Naive thymus-derived CD4-positive, alpha-beta T cell (primary cell): Measurements from ENCODE around the gene EED. TPM values are rescaled to one million over a fixed set of nuclear protein-coding genes. Genes with fewer than 3 reads are reported as not detected.

ENCODE experiments used
- ATAC-seq: fragments of 150-1000 bp; cut with Tn5 transposase; 2 replicates; pipeline ENCODE4 v1.10.0; 2021; ENCODE audit warnings: mild to moderate bottlenecking, moderate library complexity
- CTCF ChIA-PET: fragments of 350-600 bp; sonication (Branson Sonifier 250); formaldehyde crosslinking; loops from one replicate; lab custom pipeline; 2021; ENCODE audit warnings: antibody characterized with exemption; lab: Charles Lee
- POLR2A ChIA-PET: fragments of 350-600 bp; sonication (Branson Sonifier 250); formaldehyde crosslinking; loops from one replicate; lab custom pipeline; 2021; ENCODE audit warnings: antibody characterized with exemption, inconsistent platforms; lab: Charles Lee
- DNase-seq, 9 donors: peaks; one replicate each; pipeline versions ENCODE4 v3.0.0 to v3.0.0-alpha.2; 2020 to 2022; ENCODE audit warnings: mixed read lengths in 1 of 9
- H3K27ac ChIP-seq: one replicate; pipeline ENCODE4 v1.7.0; 2013; ENCODE audit warnings: mild to moderate bottlenecking, low read depth, low read length, moderate library complexity
- H3K27me3 ChIP-seq, 2 donors: one replicate each; pipeline ENCODE4 v1.7.0; 2013; ENCODE audit warnings: low read length in 2 of 2, mild to moderate bottlenecking in 2 of 2, moderate library complexity in 2 of 2; ENCODE audit not compliant: control insufficient read depth in 2 of 2, insufficient read depth in 2 of 2
- H3K36me3 ChIP-seq, 3 experiments: 1 replicate in 2 of 3; 2 replicates in 1 of 3; pipeline ENCODE4 v1.7.0; 2013; ENCODE audit warnings: low read length in 3 of 3, mild to moderate bottlenecking in 3 of 3, moderate library complexity in 1 of 3; ENCODE audit not compliant: insufficient read depth in 3 of 3, control insufficient read depth in 2 of 3
- H3K4me1 ChIP-seq, 2 donors: one replicate each; pipeline ENCODE4 v1.7.0; 2013; ENCODE audit warnings: low read length in 2 of 2, mild to moderate bottlenecking in 2 of 2, moderate library complexity in 1 of 2; ENCODE audit not compliant: control insufficient read depth in 2 of 2, insufficient read depth in 2 of 2
- H3K4me3 ChIP-seq: 2 replicates; pipeline ENCODE4 v1.7.0; 2013; ENCODE audit warnings: mild to moderate bottlenecking, low read length
- H3K9me3 ChIP-seq, 3 experiments: 1 replicate in 2 of 3; 2 replicates in 1 of 3; pipeline ENCODE4 v1.7.0; 2013; ENCODE audit warnings: low read length in 3 of 3; ENCODE audit not compliant: control insufficient read depth in 2 of 3
- H3K27ac Mint-ChIP-seq, 9 donors: one replicate each; pipeline ENCODE4 v1.8.0; 2020 to 2022; ENCODE audit warnings: mixed read lengths in 9 of 9, mild to moderate bottlenecking in 8 of 9, moderate library complexity in 5 of 9, inconsistent platforms in 2 of 9
- H3K27me3 Mint-ChIP-seq, 5 donors: one replicate each; pipeline ENCODE4 v1.8.0; 2021 to 2022; ENCODE audit warnings: mixed read lengths in 5 of 5, mild to moderate bottlenecking in 1 of 5
- H3K36me3 Mint-ChIP-seq, 5 donors: one replicate each; pipeline ENCODE4 v1.8.0; 2020 to 2022; ENCODE audit warnings: mixed read lengths in 5 of 5, mild to moderate bottlenecking in 3 of 5, inconsistent platforms in 1 of 5
- H3K4me1 Mint-ChIP-seq, 7 donors: one replicate each; pipeline ENCODE4 v1.8.0; 2020 to 2022; ENCODE audit warnings: mixed read lengths in 7 of 7, mild to moderate bottlenecking in 3 of 7, inconsistent platforms in 1 of 7
- H3K4me3 Mint-ChIP-seq, 10 donors: one replicate each; pipeline ENCODE4 v1.8.0; 2020 to 2022; ENCODE audit warnings: mild to moderate bottlenecking in 10 of 10, mixed read lengths in 10 of 10, moderate library complexity in 6 of 10, inconsistent platforms in 2 of 10
- H3K9me3 Mint-ChIP-seq, 11 donors: one replicate each; pipeline ENCODE4 v1.8.0; 2020 to 2022; ENCODE audit warnings: mixed read lengths in 11 of 11, mild to moderate bottlenecking in 4 of 11, inconsistent platforms in 1 of 11, moderate library complexity in 1 of 11
- intact Hi-C, 2 donors: fragments of 100-400 bp; cut with micrococcal nuclease; formaldehyde crosslinking; loops; one replicate each; pipeline ENCODE4 v1.15.1; 2023
- polyA plus RNA-seq, 2 donors: library from polyadenylated mRNA; unstranded; fragments of 300-500 nt; fragmentation: Illumina TruSeq; gene quantifications; one replicate each; pipeline ENCODE4 v1.2.3, GENCODE V29; 2021
- total RNA-seq, 6 experiments: library from RNA in 5 of 6; stranded (reverse) in 5 of 6; gene quantifications; 1 replicate in 5 of 6; 2 replicates in 1 of 6; pipeline ENCODE4 v1.2.3 and lab custom pipeline; 2021 to 2026

EED gene
- total and polyA plus RNA-seq, 7 experiments from 2014 or later = 15.3 to 62.4 (median 23.4) TPM

GRCh38 chr11:86206337-86206695, 38.2 kb upstream of the EED start:
- Histone ChIP-seq H3K4me1 (peaks cover 4 to 11% of the 10 kb centered on the region in 2 donors), H3K9me3 (no peaks in the 10 kb centered on the region), H3K27ac (no peak overlapping the region), H3K27me3 (no peaks in the 10 kb centered on the region), H3K36me3 (no peaks in the 10 kb centered on the region), H3K4me3 (no peak overlapping the region)
- CTCF ChIA-PET = no interaction called here
- Mint-ChIP-seq H3K27ac (no peak overlapping the region), H3K9me3 (peaks cover 0 to 4% (median 0%) of the 10 kb centered on the region in 11 donors), H3K4me1 (peaks cover 0 to 5% (median 0%) of the 10 kb centered on the region in 7 donors), H3K36me3 (peaks cover 0 to 3% (median 0%) of the 10 kb centered on the region in 5 donors), H3K4me3 (no peak overlapping the region), H3K27me3 (no peaks in the 10 kb centered on the region)
- POLR2A ChIA-PET = interaction anchor here (0.7 kb wide), 1 partner anchor 91 kb away, joined by 3 read pairs; no protein-coding TSS in a partner anchor
- intact Hi-C loops = no loop called here
- no peak for ATAC-seq
- DNase-seq = no peak

DNA sequence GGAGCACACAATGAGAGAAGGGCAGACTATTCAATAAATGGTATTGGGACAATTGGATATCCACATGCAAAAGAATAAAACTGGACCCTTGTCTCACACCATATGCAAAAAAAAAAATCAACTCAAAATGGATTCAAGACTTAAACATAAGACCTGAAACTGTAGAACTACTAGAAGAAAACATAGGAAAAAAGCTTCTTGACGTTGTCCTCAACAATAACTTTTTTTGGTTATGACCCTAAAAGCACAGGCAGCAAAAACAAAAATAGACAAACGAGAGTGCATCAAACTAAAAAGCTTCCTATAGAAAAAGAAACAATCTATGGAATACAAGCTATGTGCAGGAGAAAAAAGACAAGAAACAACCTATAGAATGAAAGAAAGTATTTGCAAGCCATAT, 37.1 kb upstream of the EED start:
- peaks cover 0 to 5% (median 0%) of the 10 kb centered on the region in 7 donors for H3K4me1 Mint-ChIP-seq
- Histone ChIP-seq H3K27me3 (no peaks in the 10 kb centered on the region), H3K27ac (no peak overlapping the region), H3K36me3 (no peaks in the 10 kb centered on the region), H3K4me3 (no peak overlapping the region), H3K4me1 (peaks cover 4 to 6% of the 10 kb centered on the region in 2 donors), H3K9me3 (no peaks in the 10 kb centered on the region)
- POLR2A ChIA-PET = interaction anchor here (0.7 kb wide), 2 partner anchors 122 to 129 kb away, joined by 3 to 5 read pairs; no protein-coding TSS in a partner anchor
- no peak overlapping the region for H3K4me3 Mint-ChIP-seq
- peaks cover 0 to 4% (median 0%) of the 10 kb centered on the region in 11 donors for H3K9me3 Mint-ChIP-seq
- DNase-seq = no peak
- intact Hi-C loops = no loop called here
- no peak for ATAC-seq
- no peak overlapping the region for H3K27ac Mint-ChIP-seq
- H3K27me3 Mint-ChIP-seq = no peaks in the 10 kb centered on the region
- peaks cover 0 to 3% (median 0%) of the 10 kb centered on the region in 5 donors for H3K36me3 Mint-ChIP-seq
- CTCF ChIA-PET = interaction anchor here (0.6 kb wide), 1 partner anchor 455 kb away, joined by 3 read pairs; no protein-coding TSS in a partner anchor

GRCh38 chr11:86208572-86208971, 36.0 kb upstream of the EED start:
- ChIA-PET CTCF (interaction anchor here (1.2 kb wide), 1 partner anchor 15 kb away, joined by 3 read pairs; no protein-coding TSS in a partner anchor), POLR2A (no interaction called here)
- H3K9me3 Mint-ChIP-seq = peaks cover 0 to 4% (median 0%) of the 10 kb centered on the region in 11 donors
- no peak overlapping the region for H3K27ac ChIP-seq
- no peak overlapping the region for H3K27ac Mint-ChIP-seq
- no peaks in the 10 kb centered on the region for H3K4me1 ChIP-seq
- H3K4me1 Mint-ChIP-seq = peaks cover 0 to 11% (median 0%) of the 10 kb centered on the region in 7 donors
- no peak overlapping the region for H3K4me3 Mint-ChIP-seq
- H3K27me3 ChIP-seq = no peaks in the 10 kb centered on the region
- ATAC-seq (no peak), DNase-seq (no peak)
- peaks cover 0 to 7% (median 0%) of the 10 kb centered on the region in 5 donors for H3K36me3 Mint-ChIP-seq
- no peaks in the 10 kb centered on the region for H3K27me3 Mint-ChIP-seq
- H3K4me3 ChIP-seq = no peak overlapping the region
- H3K36me3 ChIP-seq = no peaks in the 10 kb centered on the region
- no peaks in the 10 kb centered on the region for H3K9me3 ChIP-seq
- intact Hi-C loops = no loop called here

DNA sequence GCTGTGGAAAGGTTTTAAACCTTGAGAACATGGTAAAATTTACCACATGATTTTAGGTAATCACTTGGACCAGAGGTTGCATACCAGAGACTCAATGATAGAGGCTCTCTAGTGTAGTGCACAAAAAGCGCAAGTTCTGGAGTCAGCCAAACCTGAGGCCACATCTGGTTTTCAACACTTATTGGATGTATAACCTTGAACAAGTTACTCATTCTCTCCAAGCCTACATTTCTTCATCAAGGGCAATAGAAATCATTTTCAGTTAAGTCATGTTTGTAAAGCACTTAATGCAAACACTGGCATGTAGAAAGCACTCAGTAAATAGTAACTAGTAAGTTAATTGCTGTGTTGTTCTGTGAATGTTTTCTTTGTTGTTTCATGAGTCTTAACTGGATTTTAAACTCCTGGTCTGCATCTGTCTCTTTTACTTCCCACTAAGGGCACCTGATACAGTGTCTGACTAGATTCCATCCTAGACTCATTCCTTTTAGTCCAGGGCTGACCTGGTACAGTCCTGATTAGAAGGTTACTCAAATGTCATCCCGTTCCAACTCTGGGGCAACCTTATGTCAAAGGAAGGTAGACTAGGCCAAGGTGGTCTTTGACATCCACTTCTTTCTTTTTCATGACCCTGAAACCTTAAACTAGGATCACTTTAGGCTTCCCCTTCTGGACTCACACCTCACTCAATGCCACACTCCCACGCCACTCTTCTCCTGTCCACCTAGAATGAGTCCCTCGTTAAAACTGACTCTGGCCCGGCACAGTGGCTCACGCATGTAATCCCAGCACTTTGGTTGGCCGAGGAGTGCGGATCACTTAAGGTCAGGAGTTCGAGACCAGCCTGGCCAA, 34.5 kb upstream of the EED start:
- no peaks in the 10 kb centered on the region for H3K36me3 ChIP-seq
- peaks cover 0 to 12% (median 0%) of the 10 kb centered on the region in 5 donors for H3K36me3 Mint-ChIP-seq
- intact Hi-C loops = no loop called here
- no peaks in the 10 kb centered on the region for H3K27me3 Mint-ChIP-seq
- no peaks in the 10 kb centered on the region for H3K4me1 ChIP-seq
- no peak overlapping the region for H3K27ac Mint-ChIP-seq
- H3K4me3 Mint-ChIP-seq = no peak overlapping the region
- POLR2A ChIA-PET = no interaction called here
- CTCF ChIA-PET = interaction anchor here (1.2 kb wide), 1 partner anchor 16 kb away, joined by 3 read pairs; no protein-coding TSS in a partner anchor
- no peak overlapping the region for H3K4me3 ChIP-seq
- peaks cover 0 to 15% (median 0%) of the 10 kb centered on the region in 7 donors for H3K4me1 Mint-ChIP-seq
- H3K27me3 ChIP-seq = no peaks in the 10 kb centered on the region
- no peak for ATAC-seq
- no peak overlapping the region for H3K27ac ChIP-seq
- peaks cover 0 to 3% (median 0%) of the 10 kb centered on the region in 11 donors for H3K9me3 Mint-ChIP-seq
- H3K9me3 ChIP-seq = no peaks in the 10 kb centered on the region
- DNase-seq = no peak

GRCh38 chr11:86210898-86211297, 33.7 kb upstream of the EED start:
- Histone ChIP-seq H3K36me3 (no peaks in the 10 kb centered on the region), H3K27ac (no peak overlapping the region), H3K4me3 (no peak overlapping the region), H3K4me1 (no peaks in the 10 kb centered on the region), H3K27me3 (no peaks in the 10 kb centered on the region), H3K9me3 (no peaks in the 10 kb centered on the region)
- ChIA-PET POLR2A (no interaction called here), CTCF (no interaction called here)
- peaks cover 0 to 3% (median 0%) of the 10 kb centered on the region in 11 donors for H3K9me3 Mint-ChIP-seq
- peaks cover 0 to 12% (median 0%) of the 10 kb centered on the region in 5 donors for H3K36me3 Mint-ChIP-seq
- DNase-seq (no peak), ATAC-seq (no peak)
- peaks cover 0 to 22% (median 0%) of the 10 kb centered on the region in 7 donors for H3K4me1 Mint-ChIP-seq
- no peak overlapping the region for H3K4me3 Mint-ChIP-seq
- H3K27me3 Mint-ChIP-seq = no peaks in the 10 kb centered on the region
- H3K27ac Mint-ChIP-seq = no peak overlapping the region
- intact Hi-C loops = no loop called here

DNA sequence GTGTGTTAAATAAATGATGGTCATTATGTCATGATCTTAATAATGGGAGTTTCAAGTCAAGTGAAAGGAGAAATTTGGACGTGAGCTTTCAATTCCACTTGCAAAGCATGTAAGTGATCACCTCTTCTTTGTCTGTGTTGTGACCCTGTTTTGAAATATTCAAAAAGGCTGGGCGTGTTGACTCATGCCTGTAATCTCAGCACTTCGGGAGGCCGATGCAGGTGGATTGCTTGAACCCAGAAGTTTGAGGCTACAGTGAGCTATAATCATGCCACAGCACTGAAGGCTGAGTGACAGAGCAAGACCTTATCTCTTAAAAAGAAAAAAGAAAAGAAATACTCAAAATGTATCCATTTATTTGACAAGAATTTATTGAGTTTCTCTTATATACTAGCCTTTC, 32.9 kb upstream of the EED start:
- Mint-ChIP-seq H3K36me3 (peaks cover 0 to 12% (median 0%) of the 10 kb centered on the region in 5 donors), H3K27me3 (no peaks in the 10 kb centered on the region), H3K27ac (no peak overlapping the region), H3K4me1 (peaks cover 0 to 25% (median 0%) of the 10 kb centered on the region in 7 donors), H3K9me3 (peaks cover 0 to 3% (median 0%) of the 10 kb centered on the region in 11 donors), H3K4me3 (no peak overlapping the region)
- Histone ChIP-seq H3K27ac (no peak overlapping the region), H3K4me1 (no peaks in the 10 kb centered on the region), H3K4me3 (no peak overlapping the region), H3K27me3 (no peaks in the 10 kb centered on the region), H3K36me3 (no peaks in the 10 kb centered on the region), H3K9me3 (no peaks in the 10 kb centered on the region)
- ChIA-PET POLR2A (interaction anchor here (0.7 kb wide), 1 partner anchor 406 kb away, joined by 3 read pairs; no protein-coding TSS in a partner anchor), CTCF (no interaction called here)
- DNase-seq (no peak), ATAC-seq (no peak)
- intact Hi-C loops = no loop called here
